K562 (cell line): ENCODE measurements around the gene ABCC6.

Experiments used
- CEBPB ChIP-seq: fragments of 450-650 bp; IDR thresholded peaks from 2 replicates; pipeline ENCODE4 v1.6.1; 2016; ENCODE audit warnings: missing genetic modification characterization, missing compliant biosample characterization
- CHD7 ChIP-seq: fragments of 200-600 bp; sonication (generic); IDR thresholded peaks from one replicate; pipeline ENCODE4 v1.6.1; 2012; ENCODE audit warnings: mild to moderate bottlenecking, low read depth, low read length, inconsistent platforms
- CTCF ChIP-seq, 3 experiments: IDR thresholded peaks in 2 of 3; conservative IDR thresholded peaks in 1 of 3; 2 replicates each; pipeline ENCODE4 v1.5.1; 2011 to 2012; ENCODE audit warnings: low read length in 3 of 3, mild to moderate bottlenecking in 3 of 3, control low read depth in 2 of 3, improper control_type of control experiment in 1 of 3, inconsistent platforms in 1 of 3, low read depth in 1 of 3, mixed read lengths in 1 of 3, moderate library complexity in 1 of 3; ENCODE audit not compliant: insufficient read depth in 2 of 3
- EZH2 ChIP-seq: IDR thresholded peaks from 2 replicates; pipeline ENCODE4 v1.6.1; 2012; ENCODE audit warnings: low read depth, mild to moderate bottlenecking, inconsistent platforms, low read length, borderline replicate concordance
- NCOA6 ChIP-seq: fragments of 450-650 bp; IDR thresholded peaks from 2 replicates; pipeline ENCODE4 v1.6.1; 2017; ENCODE audit warnings: mild to moderate bottlenecking
- NFE2 ChIP-seq: IDR thresholded peaks from 2 replicates; pipeline ENCODE4 v1.6.1; 2014; ENCODE audit warnings: antibody characterized with exemption, low read depth
- NR3C1 ChIP-seq: sonication (generic); formaldehyde crosslinking; IDR thresholded peaks from 2 replicates; pipeline ENCODE4 v1.8.1; 2022; ENCODE audit warnings: missing genetic modification reagents
- POLR2A ChIP-seq: fragments of 450-650 bp; conservative IDR thresholded peaks from 2 replicates; pipeline ENCODE4 v1.6.1; 2016
- ZFP1 ChIP-seq: fragments of 450-650 bp; formaldehyde crosslinking; IDR thresholded peaks from 2 replicates; pipeline ENCODE4 v1.4.0; 2020; ENCODE audit warnings: mild to moderate bottlenecking, mixed read lengths
- ZKSCAN1 ChIP-seq: fragments of 150-350 bp; IDR thresholded peaks from 2 replicates; pipeline ENCODE4 v1.6.1; 2016; ENCODE audit warnings: low read depth, low read length
- ZNF124 ChIP-seq: sonication (generic); formaldehyde crosslinking; IDR thresholded peaks from 2 replicates; pipeline ENCODE4 v1.8.1; 2022; ENCODE audit warnings: missing genetic modification reagents
- ZNF224 ChIP-seq: sonication (generic); formaldehyde crosslinking; IDR thresholded peaks from 2 replicates; pipeline ENCODE4 v1.8.0; 2022; ENCODE audit warnings: mild to moderate bottlenecking, missing genetic modification reagents
- ZNF740 ChIP-seq, 3 experiments: fragments of 200-800 bp in 1 of 3; sonication (Bioruptor generic) in 1 of 3; sonication (generic) in 1 of 3; formaldehyde crosslinking in 1 of 3; IDR thresholded peaks; 2 replicates each; pipeline versions ENCODE4 v1.6.1 to v1.8.0; 2016 to 2022; ENCODE audit warnings: mild to moderate bottlenecking in 2 of 3, missing compliant biosample characterization in 2 of 3, missing genetic modification characterization in 2 of 3, missing genetic modification reagents in 1 of 3

- TF ChIP-seq CTCF (IDR thresholded peaks at IDR 0.05 in 2 of 3, conservative IDR thresholded peaks at IDR 0.05 in 1 of 3; ENCODE audit: insufficient read depth in 2 of 3, low read depth in 1 of 3, low read length in 3 of 3) (no peak), CHD7 (no peak), NR3C1 (CRISPR knock-in tag) (no peak), EZH2 (no peak), ZNF224 (CRISPR knock-in tag) (no peak), ZFP1 (CRISPR knock-in tag) (no peak), ZKSCAN1 (no peak), CEBPB (tag) (no peak), ZNF124 (CRISPR knock-in tag) (no peak), POLR2A (no peak), ZNF740 (CRISPR knock-in tag; IDR thresholded peaks at IDR 0.05) (no peak), ZNF740 (tag; IDR thresholded peaks at IDR 0.05) (no peak), NFE2 (no peak), NCOA6 (no peak)
Measured at GRCh38 chr16:16141141-16141540, 82.2 kb downstream of the ABCC6 start.
